ENCODE results near the gene SEL1L3.

The SEL1L3 gene

DNA sequence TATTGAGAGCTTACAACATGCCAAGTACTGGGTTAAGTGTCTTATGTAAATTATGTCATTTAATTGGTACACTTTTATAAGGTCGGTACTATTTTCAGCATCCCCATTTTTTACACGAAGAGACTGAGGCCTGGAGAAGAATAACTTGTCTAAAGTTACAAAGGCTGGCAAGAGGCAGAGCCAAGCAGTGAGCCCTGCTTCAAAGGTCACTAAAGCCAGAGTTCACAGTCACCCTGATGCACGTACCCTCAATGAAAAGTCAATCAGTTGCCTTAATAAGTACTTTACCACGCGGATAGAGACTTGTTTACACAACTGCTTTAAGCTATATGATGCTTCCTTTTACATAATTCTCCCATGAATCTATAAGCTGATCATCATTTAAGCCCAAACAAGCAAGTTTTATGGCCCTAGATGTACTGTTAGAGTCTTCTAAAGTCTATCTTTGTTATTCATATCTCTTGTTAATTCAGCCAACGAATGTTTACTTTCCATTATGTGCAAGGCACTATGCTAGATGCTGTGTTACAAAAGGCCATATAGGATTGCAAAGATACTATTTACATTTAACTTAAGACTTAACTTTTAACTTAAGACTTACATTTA is 57.4 kb downstream of the SEL1L3 start (continued):
- no peak for TF ChIP-seq ZNF707 (tag by site-specific recombination; IDR thresholded peaks at IDR 0.05)
- no peak for TF ChIP-seq ZNF510 (tag by site-specific recombination; IDR thresholded peaks at IDR 0.05; ENCODE audit: insufficient replicate concordance)
- TF ChIP-seq EGR2 (tag by site-specific recombination; IDR thresholded peaks at IDR 0.05; ENCODE audit: low read depth) = no peak
- TF ChIP-seq ZNF302 (tag by site-specific recombination; IDR thresholded peaks at IDR 0.05; ENCODE audit: low read depth) = no peak
- TF ChIP-seq ZNF76 (tag by site-specific recombination; IDR thresholded peaks at IDR 0.05; ENCODE audit: borderline replicate concordance, low read depth) = no peak

DNA sequence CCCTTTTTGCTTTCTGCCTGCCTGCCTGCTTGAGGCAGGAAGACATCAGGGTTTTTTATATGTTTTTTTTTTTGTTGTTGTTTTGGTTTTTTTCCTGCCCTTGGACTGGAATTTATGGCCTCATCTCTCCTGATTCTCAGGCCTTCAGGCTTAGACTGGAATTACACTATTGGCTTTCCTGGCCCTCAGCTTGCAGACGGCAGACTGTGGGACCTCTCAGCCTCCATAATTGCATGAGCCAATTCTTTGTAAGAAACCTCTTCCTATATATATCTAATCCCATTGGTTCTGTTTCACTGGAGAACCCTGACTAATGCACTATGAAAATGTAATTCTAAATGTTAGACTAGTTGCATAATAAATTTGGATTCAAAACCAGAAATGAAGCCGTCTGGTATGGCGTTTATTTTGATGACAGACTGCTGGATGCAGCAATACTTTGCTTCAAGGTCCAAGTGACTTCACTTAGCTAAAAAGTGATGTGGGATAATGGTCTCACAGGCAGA is 59.0 kb downstream of the SEL1L3 start:
- ChIA-PET POLR2A (no interaction called here), CTCF (no interaction called here)
- Histone ChIP-seq H3K4me3 (ENCODE audit: low read depth, low read length) (no peak overlapping the region), H3K9me3 (ENCODE audit: control insufficient read depth, insufficient read depth, low read depth, low read length) (no peaks in the 10 kb centered on the region), H3K27ac (ENCODE audit: extremely low read depth, low read depth, low read length) (no peak overlapping the region), H3K36me3 (ENCODE audit: control insufficient read depth in 2 of 2, insufficient read depth in 1 of 2, low read length in 2 of 2) (peaks cover 0 to 31% of the 10 kb centered on the region in 2 experiments; a peak in 1 of 3 replicates), H3K4me1 (ENCODE audit: control insufficient read depth, insufficient read depth, low read length) (no peaks in the 10 kb centered on the region)
- TF ChIP-seq MEIS1 (CRISPR knock-in tag; IDR thresholded peaks at IDR 0.05; ENCODE audit: borderline replicate concordance) (no peak), ZNF350 (tag by site-specific recombination; IDR thresholded peaks at IDR 0.05) (no peak), ZNF16 (tag by site-specific recombination; IDR thresholded peaks at IDR 0.05; ENCODE audit: low read depth) (no peak), ZNF792 (tag by site-specific recombination; IDR thresholded peaks at IDR 0.05) (no peak), ZNF10 (tag by site-specific recombination; IDR thresholded peaks at IDR 0.05) (no peak), ZNF274 (IDR thresholded peaks at IDR 0.05; ENCODE audit: low read length) (no peak), ZNF274 (tag by site-specific recombination; IDR thresholded peaks at IDR 0.05; ENCODE audit: borderline replicate concordance) (no peak), ZNF624 (tag by site-specific recombination; IDR thresholded peaks at IDR 0.05) (no peak)
- TF ChIP-seq, protein P1, sequence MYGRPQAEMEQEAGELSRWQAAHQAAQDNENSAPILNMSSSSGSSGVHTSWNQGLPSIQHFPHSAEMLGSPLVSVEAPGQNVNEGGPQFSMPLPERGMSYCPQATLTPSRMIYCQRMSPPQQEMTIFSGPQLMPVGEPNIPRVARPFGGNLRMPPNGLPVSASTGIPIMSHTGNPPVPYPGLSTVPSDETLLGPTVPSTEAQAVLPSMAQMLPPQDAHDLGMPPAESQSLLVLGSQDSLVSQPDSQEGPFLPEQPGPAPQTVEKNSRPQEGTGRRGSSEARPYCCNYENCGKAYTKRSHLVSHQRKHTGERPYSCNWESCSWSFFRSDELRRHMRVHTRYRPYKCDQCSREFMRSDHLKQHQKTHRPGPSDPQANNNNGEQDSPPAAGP (tag by site-specific recombination; IDR thresholded peaks at IDR 0.05) = no peak

- Histone ChIP-seq H3K4me3 (ENCODE audit: low read depth, low read length) (no peak overlapping the region), H3K9me3 (ENCODE audit: control insufficient read depth, insufficient read depth, low read depth, low read length) (no peaks in the 10 kb centered on the region), H3K36me3 (ENCODE audit: control insufficient read depth in 2 of 2, insufficient read depth in 1 of 2, low read length in 2 of 2) (peaks cover 0 to 31% of the 10 kb centered on the region in 2 experiments; a peak in 1 of 3 replicates), H3K4me1 (ENCODE audit: control insufficient read depth, insufficient read depth, low read length) (no peaks in the 10 kb centered on the region), H3K27ac (ENCODE audit: extremely low read depth, low read depth, low read length) (no peak overlapping the region)
- ChIA-PET CTCF (interaction anchor here (0.6 kb wide), 1 partner anchor 391 kb away, joined by 3 read pairs; no protein-coding TSS in a partner anchor), POLR2A (no interaction called here)
- TF ChIP-seq, protein P2, sequence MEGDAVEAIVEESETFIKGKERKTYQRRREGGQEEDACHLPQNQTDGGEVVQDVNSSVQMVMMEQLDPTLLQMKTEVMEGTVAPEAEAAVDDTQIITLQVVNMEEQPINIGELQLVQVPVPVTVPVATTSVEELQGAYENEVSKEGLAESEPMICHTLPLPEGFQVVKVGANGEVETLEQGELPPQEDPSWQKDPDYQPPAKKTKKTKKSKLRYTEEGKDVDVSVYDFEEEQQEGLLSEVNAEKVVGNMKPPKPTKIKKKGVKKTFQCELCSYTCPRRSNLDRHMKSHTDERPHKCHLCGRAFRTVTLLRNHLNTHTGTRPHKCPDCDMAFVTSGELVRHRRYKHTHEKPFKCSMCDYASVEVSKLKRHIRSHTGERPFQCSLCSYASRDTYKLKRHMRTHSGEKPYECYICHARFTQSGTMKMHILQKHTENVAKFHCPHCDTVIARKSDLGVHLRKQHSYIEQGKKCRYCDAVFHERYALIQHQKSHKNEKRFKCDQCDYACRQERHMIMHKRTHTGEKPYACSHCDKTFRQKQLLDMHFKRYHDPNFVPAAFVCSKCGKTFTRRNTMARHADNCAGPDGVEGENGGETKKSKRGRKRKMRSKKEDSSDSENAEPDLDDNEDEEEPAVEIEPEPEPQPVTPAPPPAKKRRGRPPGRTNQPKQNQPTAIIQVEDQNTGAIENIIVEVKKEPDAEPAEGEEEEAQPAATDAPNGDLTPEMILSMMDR (tag by site-specific recombination; IDR thresholded peaks at IDR 0.05) = no peak
- TF ChIP-seq ZNF10 (tag by site-specific recombination; IDR thresholded peaks at IDR 0.05) (no peak), ZNF501 (tag by site-specific recombination; IDR thresholded peaks at IDR 0.05) (no peak), ZBTB7A (tag by site-specific recombination; IDR thresholded peaks at IDR 0.05; ENCODE audit: low read depth) (no peak), ZNF843 (tag by site-specific recombination; IDR thresholded peaks at IDR 0.05) (no peak), ATF2 (tag by site-specific recombination; IDR thresholded peaks at IDR 0.05; ENCODE audit: low read depth) (no peak), ZBTB10 (tag by site-specific recombination; IDR thresholded peaks at IDR 0.05) (no peak), ZNF785 (tag by site-specific recombination; IDR thresholded peaks at IDR 0.05) (no peak)
- TF ChIP-seq, protein P3, sequence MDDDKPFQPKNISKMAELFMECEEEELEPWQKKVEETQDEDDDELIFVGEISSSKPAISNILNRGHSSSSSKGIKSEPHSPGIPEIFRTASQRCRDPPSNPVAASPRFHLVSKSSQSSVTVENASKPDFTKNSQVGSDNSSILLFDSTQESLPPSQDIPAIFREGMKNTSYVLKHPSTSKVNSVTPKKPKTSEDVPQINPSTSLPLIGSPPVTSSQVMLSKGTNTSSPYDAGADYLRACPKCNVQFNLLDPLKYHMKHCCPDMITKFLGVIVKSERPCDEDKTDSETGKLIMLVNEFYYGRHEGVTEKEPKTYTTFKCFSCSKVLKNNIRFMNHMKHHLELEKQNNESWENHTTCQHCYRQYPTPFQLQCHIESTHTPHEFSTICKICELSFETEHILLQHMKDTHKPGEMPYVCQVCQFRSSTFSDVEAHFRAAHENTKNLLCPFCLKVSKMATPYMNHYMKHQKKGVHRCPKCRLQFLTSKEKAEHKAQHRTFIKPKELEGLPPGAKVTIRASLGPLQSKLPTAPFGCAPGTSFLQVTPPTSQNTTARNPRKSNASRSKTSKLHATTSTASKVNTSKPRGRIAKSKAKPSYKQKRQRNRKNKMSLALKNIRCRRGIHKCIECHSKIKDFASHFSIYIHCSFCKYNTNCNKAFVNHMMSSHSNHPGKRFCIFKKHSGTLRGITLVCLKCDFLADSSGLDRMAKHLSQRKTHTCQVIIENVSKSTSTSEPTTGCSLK (tag by site-specific recombination; IDR thresholded peaks at IDR 0.05) = no peak
- TF ChIP-seq, protein P4, sequence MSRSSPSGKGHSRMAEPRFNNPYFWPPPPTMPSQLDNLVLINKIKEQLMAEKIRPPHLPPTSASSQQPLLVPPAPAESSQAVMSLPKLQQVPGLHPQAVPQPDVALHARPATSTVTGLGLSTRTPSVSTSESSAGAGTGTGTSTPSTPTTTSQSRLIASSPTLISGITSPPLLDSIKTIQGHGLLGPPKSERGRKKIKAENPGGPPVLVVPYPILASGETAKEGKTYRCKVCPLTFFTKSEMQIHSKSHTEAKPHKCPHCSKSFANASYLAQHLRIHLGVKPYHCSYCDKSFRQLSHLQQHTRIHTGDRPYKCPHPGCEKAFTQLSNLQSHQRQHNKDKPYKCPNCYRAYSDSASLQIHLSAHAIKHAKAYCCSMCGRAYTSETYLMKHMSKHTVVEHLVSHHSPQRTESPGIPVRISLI (tag by site-specific recombination; IDR thresholded peaks at IDR 0.05) = no peak
Observed at GRCh38 chr4:25801594-25801993, 61.2 kb downstream of the SEL1L3 start.
